ENCODE measurements around the gene SUGP1. TPM values are rescaled to one million over a fixed set of nuclear protein-coding genes. Genes with fewer than 3 reads are reported as not detected.

The SUGP1 gene
- total RNA-seq (10 to 100 TPM; 97.0 to 97.9 TPM), polyA plus RNA-seq (10 to 100 TPM; 24.7 to 42.2 (median 30.2) TPM), total RNA-seq (39.9 to 54.9 (median 47.9) reads per million in 6 experiments)

- no peaks in the 10 kb centered on the region for H3K27me3 Mint-ChIP-seq
- DNase-seq = peak; percentile 83 to 95 (median 89)
- H3K4me1 Mint-ChIP-seq = peaks cover 12 to 58% (median 50%) of the 10 kb centered on the region in 4 donors
- peak within 1 kb of the TSS; percentile 95 to 100 (median 100) for H3K27ac Mint-ChIP-seq
- H3K36me3 Mint-ChIP-seq = peaks cover under 1 to 30% (median 2%) of the 10 kb centered on the region in 3 donors
- peak; percentile 89 to 90 for ATAC-seq
- POLR2A ChIA-PET = interaction anchor here (0.6 to 1.5 kb wide), 7 partner anchors 65 to 280 kb away, joined by 3 to 6 read pairs (median 4); partner anchors contain the start of genes GATAD2A and NR2C2AP
- peak within 1 kb of the TSS; percentile 90 to 100 (median 98) for H3K4me3 Mint-ChIP-seq
- H3K9me3 Mint-ChIP-seq = no peaks in the 10 kb centered on the region
Observed at GRCh38 chr19:19320361-19321140, at the start of gene SUGP1, which contains the start of gene MAU2. TSS of gene SUGP1 (minus strand) at chr19:19320509. CDS start at chr19:19320496, 13 bp downstream. TSS of gene MAU2 (plus strand) at chr19:19320829. CDS start at chr19:19320860, 31 bp downstream.

GRCh38 chr19:19368087-19368486 is 47.8 kb upstream of the SUGP1 start:
- Mint-ChIP-seq H3K9me3 (no peaks in the 10 kb centered on the region), H3K36me3 (no peaks in the 10 kb centered on the region), H3K27me3 (no peaks in the 10 kb centered on the region), H3K4me1 (peaks cover 10 to 34% (median 25%) of the 10 kb centered on the region in 4 donors), H3K4me3 (peak overlapping the region in 1 of 10 donors; percentile 14), H3K27ac (peak overlapping the region in 1 of 10 donors; percentile 36)
- DNase-seq = no peak
- POLR2A ChIA-PET = interaction anchor here (0.6 to 10.5 kb wide), 4 partner anchors 37 to 121 kb away, joined by 3 to 131 read pairs (median 7); partner anchors contain the start of gene GATAD2A
- no peak for ATAC-seq

- DNase-seq = peak; percentile 42 to 86 (median 65)
- no peaks in the 10 kb centered on the region for H3K9me3 Mint-ChIP-seq
- peaks cover 8 to 28% (median 24%) of the 10 kb centered on the region in 4 donors for H3K4me1 Mint-ChIP-seq
- POLR2A ChIA-PET = interaction anchor here (0.6 to 10.5 kb wide), 6 partner anchors 8 to 123 kb away, joined by 3 to 131 read pairs (median 7); partner anchors contain the start of gene GATAD2A
- ATAC-seq = peak; percentile 63 to 78
- H3K36me3 Mint-ChIP-seq = no peaks in the 10 kb centered on the region
- H3K4me3 Mint-ChIP-seq = peak overlapping the region; percentile 28 to 82 (median 62)
- peak overlapping the region in 9 of 10 donors; percentile 29 to 90 (median 87) for H3K27ac Mint-ChIP-seq
- H3K27me3 Mint-ChIP-seq = no peaks in the 10 kb centered on the region
Observed at GRCh38 chr19:19366434-19367396, 46.4 kb upstream of the SUGP1 start.

GRCh38 chr19:19362075-19362474 is 41.8 kb upstream of the SUGP1 start:
- peak overlapping the region in 5 of 10 donors; percentile 34 to 86 (median 60) for H3K27ac Mint-ChIP-seq
- POLR2A ChIA-PET = interaction anchor here (0.8 to 10.5 kb wide), 2 partner anchors 48 to 127 kb away, joined by 4 to 131 read pairs; no protein-coding TSS in a partner anchor

GRCh38 chr19:19361075-19361594 is 40.8 kb upstream of the SUGP1 start:
- DNase-seq (peak; percentile 37 to 78 (median 64)), ATAC-seq (peak; percentile 46 to 60)
- peak overlapping the region; percentile 12 to 62 (median 49) for H3K4me3 Mint-ChIP-seq
- H3K9me3 Mint-ChIP-seq = no peaks in the 10 kb centered on the region
- H3K36me3 Mint-ChIP-seq = peaks cover 0 to 8% (median 0%) of the 10 kb centered on the region in 3 donors
- H3K27me3 Mint-ChIP-seq = no peaks in the 10 kb centered on the region
- POLR2A ChIA-PET = interaction anchor here (0.6 to 10.5 kb wide), 2 partner anchors 128 to 307 kb away, joined by 6 to 131 read pairs; no protein-coding TSS in a partner anchor
- H3K27ac Mint-ChIP-seq = peak overlapping the region in 9 of 10 donors; percentile 28 to 86 (median 64)
- peaks cover 21 to 52% (median 38%) of the 10 kb centered on the region in 4 donors for H3K4me1 Mint-ChIP-seq

More at GRCh38 chr19:19362075-19362474, 41.8 kb upstream of the SUGP1 start:
- H3K27me3 Mint-ChIP-seq = no peaks in the 10 kb centered on the region
- peaks cover 0 to 6% (median 0%) of the 10 kb centered on the region in 3 donors for H3K36me3 Mint-ChIP-seq
- H3K9me3 Mint-ChIP-seq = no peaks in the 10 kb centered on the region
- peak overlapping the region in 4 of 10 donors; percentile 0 to 50 (median 40) for H3K4me3 Mint-ChIP-seq
- H3K4me1 Mint-ChIP-seq = peaks cover 24 to 58% (median 45%) of the 10 kb centered on the region in 4 donors
- DNase-seq (no peak), ATAC-seq (no peak)

GRCh38 chr19:19356901-19357566 is 36.7 kb upstream of the SUGP1 start:
- Mint-ChIP-seq H3K27me3 (no peaks in the 10 kb centered on the region), H3K4me3 (no peak overlapping the region), H3K36me3 (peaks cover 0 to 25% (median 5%) of the 10 kb centered on the region in 3 donors), H3K27ac (peak overlapping the region in 7 of 10 donors; percentile 5 to 78 (median 49)), H3K9me3 (no peaks in the 10 kb centered on the region), H3K4me1 (peaks cover 20 to 38% (median 25%) of the 10 kb centered on the region in 4 donors)
- ATAC-seq (no peak), DNase-seq (no peak)
- POLR2A ChIA-PET = interaction anchor here (0.7 to 1.3 kb wide), 3 partner anchors 28 to 132 kb away, joined by 3 to 7 read pairs (median 5); no protein-coding TSS in a partner anchor

- ATAC-seq (no peak), DNase-seq (no peak)
- H3K4me1 Mint-ChIP-seq = peaks cover 18 to 33% (median 20%) of the 10 kb centered on the region in 4 donors
- POLR2A ChIA-PET = no interaction called here
- no peak overlapping the region for H3K27ac Mint-ChIP-seq
- peaks cover 0 to 29% (median 6%) of the 10 kb centered on the region in 3 donors for H3K36me3 Mint-ChIP-seq
- H3K4me3 Mint-ChIP-seq = no peak overlapping the region
- H3K27me3 Mint-ChIP-seq = no peaks in the 10 kb centered on the region
- no peaks in the 10 kb centered on the region for H3K9me3 Mint-ChIP-seq
Observed at GRCh38 chr19:19356500-19356899, 36.2 kb upstream of the SUGP1 start.

- DNase-seq (no peak), ATAC-seq (no peak)
- H3K4me1 Mint-ChIP-seq = peaks cover 10 to 25% (median 14%) of the 10 kb centered on the region in 4 donors
- H3K9me3 Mint-ChIP-seq = no peaks in the 10 kb centered on the region
- H3K27me3 Mint-ChIP-seq = no peaks in the 10 kb centered on the region
- POLR2A ChIA-PET = no interaction called here
- peaks cover 0 to 33% (median 6%) of the 10 kb centered on the region in 3 donors for H3K36me3 Mint-ChIP-seq
- H3K27ac Mint-ChIP-seq = no peak overlapping the region
- H3K4me3 Mint-ChIP-seq = no peak overlapping the region
Observed at GRCh38 chr19:19355606-19356139, 35.4 kb upstream of the SUGP1 start.

- POLR2A ChIA-PET = no interaction called here
- Mint-ChIP-seq H3K36me3 (peaks cover 0 to 39% (median 6%) of the 10 kb centered on the region in 3 donors), H3K27ac (no peak overlapping the region), H3K9me3 (no peaks in the 10 kb centered on the region), H3K4me3 (no peak overlapping the region), H3K4me1 (peaks cover 9 to 20% (median 11%) of the 10 kb centered on the region in 4 donors), H3K27me3 (no peaks in the 10 kb centered on the region)
- no peak for DNase-seq
- no peak for ATAC-seq
Observed at GRCh38 chr19:19354932-19355331, 34.6 kb upstream of the SUGP1 start.

- Mint-ChIP-seq H3K27me3 (no peaks in the 10 kb centered on the region), H3K4me3 (no peak overlapping the region), H3K9me3 (no peaks in the 10 kb centered on the region), H3K36me3 (peaks cover 0 to 47% (median 8%) of the 10 kb centered on the region in 3 donors), H3K4me1 (peaks cover 9 to 19% (median 11%) of the 10 kb centered on the region in 4 donors), H3K27ac (no peak overlapping the region)
- ATAC-seq = no peak
- POLR2A ChIA-PET = no interaction called here
- no peak for DNase-seq
Observed at GRCh38 chr19:19354007-19354406, 33.7 kb upstream of the SUGP1 start.

- peaks cover 0 to 54% (median 8%) of the 10 kb centered on the region in 3 donors for H3K36me3 Mint-ChIP-seq
- no peak for ATAC-seq
- no peaks in the 10 kb centered on the region for H3K9me3 Mint-ChIP-seq
- no peaks in the 10 kb centered on the region for H3K27me3 Mint-ChIP-seq
- H3K27ac Mint-ChIP-seq = peak overlapping the region in 4 of 10 donors; percentile 22 to 86 (median 68)
- peaks cover 0 to 9% (median 3%) of the 10 kb centered on the region in 4 donors for H3K4me1 Mint-ChIP-seq
- DNase-seq = no peak
- no peak overlapping the region for H3K4me3 Mint-ChIP-seq
- POLR2A ChIA-PET = no interaction called here
Observed at GRCh38 chr19:19352823-19353222, 32.5 kb upstream of the SUGP1 start.
